Uterus (tissue), 4 donors: Measurements from ENCODE around the gene XRCC6. TPM values are rescaled to one million over a fixed set of nuclear protein-coding genes. Genes with fewer than 3 reads are reported as not detected.
A peak's percentile ranks its signal among the peaks of the same experiment; 100 is the strongest.

Experiments used
- DNase-seq, 2 donors: peaks; one replicate each; pipeline ENCODE4 v3.0.0-alpha.2; 2019 to 2020
- H3K27ac ChIP-seq, 2 donors: fragments of 200-600 bp; sonication (generic); 1 replicate in 1 of 2; 2 replicates in 1 of 2; pipeline ENCODE4 v1.5.1; 2016 to 2018
- H3K27me3 ChIP-seq, 2 donors: fragments of 200-600 bp; sonication (generic); one replicate each; pipeline ENCODE4 v1.5.1; 2018 to 2019; ENCODE audit warnings: control low read depth in 1 of 2
- H3K36me3 ChIP-seq, 2 donors: fragments of 200-600 bp; sonication (generic); one replicate each; pipeline ENCODE4 v1.5.1; 2019; ENCODE audit warnings: control low read depth in 1 of 2
- H3K4me1 ChIP-seq, 2 donors: fragments of 200-600 bp; sonication (generic); one replicate each; pipeline ENCODE4 v1.5.1; 2018 to 2019; ENCODE audit warnings: control low read depth in 1 of 2
- H3K4me3 ChIP-seq, 2 donors: fragments of 200-600 bp; sonication (generic); 1 replicate in 1 of 2; 2 replicates in 1 of 2; pipeline ENCODE4 v1.5.1; 2018 to 2019; ENCODE audit warnings: mild to moderate bottlenecking in 1 of 2
- H3K9me3 ChIP-seq, 2 donors: fragments of 200-600 bp; sonication (generic); one replicate each; pipeline ENCODE4 v1.5.1; 2019; ENCODE audit warnings: control low read depth in 1 of 2
- POLR2A ChIP-seq, 2 donors: fragments of 450-650 bp; IDR thresholded peaks; one replicate each; pipeline ENCODE4 v1.6.1; 2016; ENCODE audit warnings: antibody characterized with exemption in 2 of 2, mild to moderate bottlenecking in 1 of 2, moderate library complexity in 1 of 2
- intact Hi-C: fragments of 100-400 bp; cut with DNase I; formaldehyde crosslinking; loops from one replicate; pipeline ENCODE4 v1.15.1; 2023; ENCODE audit warnings: low total_unique reads
- total RNA-seq, 4 donors: library from RNA; depleted of rRNA in 3 of 4; stranded (reverse); fragments of >200 nt in 3 of 4; gene quantifications; one replicate each; pipeline versions ENCODE4 v1.1.0 to v1.2.4, GENCODE V29; 2014 to 2023
- TF ChIP-seq, protein P1 (sequence below), 4 experiments: fragments of 200-600 bp in 2 of 4; fragments of 450-650 bp in 2 of 4; sonication (generic) in 2 of 4; IDR thresholded peaks; one replicate each; pipeline ENCODE4 v1.5.1; 2016 to 2019; ENCODE audit warnings: antibody characterized with exemption in 4 of 4, mild to moderate bottlenecking in 2 of 4, moderate library complexity in 1 of 4
- donor health status: DM: yes; HTN: yes; CAD: no.

Gene XRCC6
- total RNA-seq, 4 donors from 2014 or later, result 89.1 to 303 (median 157) TPM

DNA sequence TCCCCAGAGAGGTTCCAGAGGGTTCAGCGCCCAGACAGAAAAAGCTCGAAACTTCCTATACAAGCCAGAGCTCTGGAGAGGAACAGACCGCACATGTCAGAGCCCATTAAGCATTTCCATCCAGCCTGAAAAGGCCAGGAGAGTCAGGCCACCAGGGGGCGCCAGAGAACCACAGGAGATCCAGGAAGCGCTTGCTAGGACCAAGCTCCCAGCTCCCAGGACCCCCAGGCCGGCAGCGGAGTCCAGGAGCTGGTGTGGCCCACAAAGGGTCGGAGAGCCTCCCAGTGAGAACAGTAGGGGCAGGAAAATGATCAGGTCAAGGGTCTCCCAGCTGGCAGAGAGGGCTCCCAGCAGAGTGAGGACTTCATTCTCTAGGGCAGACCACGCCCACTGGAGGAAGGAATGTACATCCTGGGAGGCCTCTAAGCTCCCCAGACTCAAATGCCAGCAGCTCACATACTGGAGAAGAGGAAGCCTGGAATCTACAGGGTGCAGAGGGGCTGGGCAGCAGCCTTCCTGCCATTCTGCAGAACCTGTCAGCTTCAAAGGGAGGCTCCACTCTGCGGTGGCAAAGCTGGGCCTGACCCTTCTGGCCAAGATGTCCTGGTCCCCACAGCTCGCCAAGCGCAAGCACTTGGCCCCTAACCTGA lies 76.2 kb downstream of the XRCC6 start:
- Histone ChIP-seq H3K36me3 (no peaks in the 10 kb centered on the region), H3K9me3 (no peaks in the 10 kb centered on the region), H3K27ac (peak overlapping the region; percentile 10 to 30), H3K4me3 (peak overlapping the region in 1 of 2 donors; percentile 12), H3K27me3 (no peaks in the 10 kb centered on the region), H3K4me1 (peaks cover 0 to 7% of the 10 kb centered on the region in 2 donors)
- intact Hi-C loops, result loop anchor here (5.0 kb wide), 1 partner anchor 245 kb away; no protein-coding TSS in a partner anchor
- peak; percentile 90 to 92 for DNase-seq
- TF ChIP-seq, protein P1, sequence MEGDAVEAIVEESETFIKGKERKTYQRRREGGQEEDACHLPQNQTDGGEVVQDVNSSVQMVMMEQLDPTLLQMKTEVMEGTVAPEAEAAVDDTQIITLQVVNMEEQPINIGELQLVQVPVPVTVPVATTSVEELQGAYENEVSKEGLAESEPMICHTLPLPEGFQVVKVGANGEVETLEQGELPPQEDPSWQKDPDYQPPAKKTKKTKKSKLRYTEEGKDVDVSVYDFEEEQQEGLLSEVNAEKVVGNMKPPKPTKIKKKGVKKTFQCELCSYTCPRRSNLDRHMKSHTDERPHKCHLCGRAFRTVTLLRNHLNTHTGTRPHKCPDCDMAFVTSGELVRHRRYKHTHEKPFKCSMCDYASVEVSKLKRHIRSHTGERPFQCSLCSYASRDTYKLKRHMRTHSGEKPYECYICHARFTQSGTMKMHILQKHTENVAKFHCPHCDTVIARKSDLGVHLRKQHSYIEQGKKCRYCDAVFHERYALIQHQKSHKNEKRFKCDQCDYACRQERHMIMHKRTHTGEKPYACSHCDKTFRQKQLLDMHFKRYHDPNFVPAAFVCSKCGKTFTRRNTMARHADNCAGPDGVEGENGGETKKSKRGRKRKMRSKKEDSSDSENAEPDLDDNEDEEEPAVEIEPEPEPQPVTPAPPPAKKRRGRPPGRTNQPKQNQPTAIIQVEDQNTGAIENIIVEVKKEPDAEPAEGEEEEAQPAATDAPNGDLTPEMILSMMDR (IDR thresholded peaks at IDR 0.05), result peak; percentile 90 to 98 (median 96)
- no peak for TF ChIP-seq POLR2A (IDR thresholded peaks at IDR 0.05)

DNA sequence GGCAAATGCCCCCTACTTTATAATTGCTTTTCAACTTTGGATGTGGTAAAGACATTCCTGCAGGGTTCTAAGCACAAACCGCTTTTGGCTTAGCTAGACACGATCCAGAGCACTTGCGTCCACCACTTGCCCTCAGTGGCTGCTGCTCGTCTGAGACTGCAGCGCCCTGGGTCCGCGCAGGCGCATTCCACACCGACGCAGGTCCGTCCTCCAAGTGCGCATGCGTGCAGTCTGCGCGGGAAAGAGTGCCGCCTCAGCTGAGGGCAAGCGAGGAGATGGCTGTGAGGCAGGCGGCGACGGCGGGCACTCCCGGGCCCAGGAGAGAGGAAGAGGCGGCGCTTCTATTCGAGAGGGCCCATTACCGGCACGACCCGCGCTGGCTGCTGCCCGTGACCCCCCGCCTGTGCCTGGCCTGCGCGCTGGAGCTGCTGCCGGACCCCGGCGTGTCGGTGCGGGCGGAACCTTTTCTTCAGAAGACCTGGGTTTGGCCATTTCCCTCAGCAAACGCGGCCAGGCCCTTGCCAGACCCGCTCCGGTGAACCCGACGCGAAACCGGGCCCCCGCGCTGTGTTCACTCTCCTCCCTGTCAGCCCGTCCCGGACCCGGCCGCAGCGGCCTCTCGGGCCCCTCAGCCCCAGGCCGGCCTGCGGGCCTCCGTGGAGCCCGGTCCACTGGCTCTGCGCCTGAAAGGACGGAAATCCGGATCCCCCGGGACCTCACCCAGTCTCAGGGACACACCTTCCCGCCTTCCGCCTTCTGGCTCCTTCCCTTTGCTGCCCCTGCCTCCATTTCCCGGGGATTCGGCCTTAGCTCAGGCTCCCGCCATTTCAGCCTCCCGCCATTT lies 78.4 kb downstream of the XRCC6 start, which contains the start of gene MEI1:
MEI1 (plus strand) TSS at position 240 of the 844 bp plus-strand sequence; CDS start at position 276, 36 bp downstream.
- Histone ChIP-seq H3K9me3 (no peaks in the 10 kb centered on the region), H3K36me3 (no peaks in the 10 kb centered on the region), H3K4me3 (no peak within 1 kb of the TSS), H3K27me3 (no peaks in the 10 kb centered on the region), H3K27ac (no peak within 1 kb of the TSS), H3K4me1 (peaks cover 0 to 7% of the 10 kb centered on the region in 2 donors)
- intact Hi-C loops, result loop anchor here (5.0 kb wide), 1 partner anchor 243 kb away; no protein-coding TSS in a partner anchor
- TF ChIP-seq POLR2A (IDR thresholded peaks at IDR 0.05), result no peak
- TF ChIP-seq, protein P1 (IDR thresholded peaks at IDR 0.05), result peak in 1 of 4 experiments; percentile 2
- peak; percentile 81 to 86 for DNase-seq

GRCh38 chr22:41700108-41700364 lies 78.9 kb downstream of the XRCC6 start:
- TF ChIP-seq POLR2A (IDR thresholded peaks at IDR 0.05), result no peak
- TF ChIP-seq, protein P1 (IDR thresholded peaks at IDR 0.05), result no peak
- no peaks in the 10 kb centered on the region for H3K9me3 ChIP-seq
- DNase-seq, result no peak
- no peak overlapping the region for H3K27ac ChIP-seq
- intact Hi-C loops, result no loop called here
- H3K27me3 ChIP-seq, result no peaks in the 10 kb centered on the region
- H3K4me3 ChIP-seq, result no peak overlapping the region
- no peaks in the 10 kb centered on the region for H3K36me3 ChIP-seq
- peaks cover 0 to 7% of the 10 kb centered on the region in 2 donors for H3K4me1 ChIP-seq

DNA sequence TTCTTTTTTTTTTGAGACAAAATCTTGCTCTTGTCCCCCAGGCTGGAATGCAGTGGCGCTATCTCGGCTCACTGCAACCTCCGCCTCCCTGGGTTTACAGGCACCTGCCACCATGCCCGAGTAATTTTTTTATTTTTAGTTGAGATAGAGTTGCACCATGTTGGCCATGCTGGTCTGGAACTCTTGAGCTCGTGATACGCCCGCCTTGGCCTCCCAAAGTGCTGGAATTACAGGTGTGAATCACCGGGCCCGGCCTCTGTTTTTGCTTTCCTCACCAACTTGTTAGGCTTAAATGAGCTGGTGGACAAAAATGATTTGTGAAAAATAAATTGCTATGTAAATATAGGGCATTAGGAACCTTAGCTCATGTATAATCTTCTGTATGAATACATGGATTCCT lies 81.7 kb downstream of the XRCC6 start:
- Histone ChIP-seq H3K4me3 (no peak overlapping the region), H3K4me1 (peaks cover 0 to 7% of the 10 kb centered on the region in 2 donors), H3K27ac (no peak overlapping the region), H3K9me3 (no peaks in the 10 kb centered on the region), H3K36me3 (no peaks in the 10 kb centered on the region), H3K27me3 (no peaks in the 10 kb centered on the region)
- no peak for DNase-seq
- TF ChIP-seq, protein P1 (IDR thresholded peaks at IDR 0.05), result no peak
- TF ChIP-seq POLR2A (IDR thresholded peaks at IDR 0.05), result no peak
- intact Hi-C loops, result no loop called here

- no peaks in the 10 kb centered on the region for H3K9me3 ChIP-seq
- H3K27ac ChIP-seq, result no peak overlapping the region
- no peak overlapping the region for H3K4me3 ChIP-seq
- intact Hi-C loops, result no loop called here
- H3K4me1 ChIP-seq, result no peaks in the 10 kb centered on the region
- no peaks in the 10 kb centered on the region for H3K27me3 ChIP-seq
- no peak for DNase-seq
- TF ChIP-seq POLR2A (IDR thresholded peaks at IDR 0.05), result no peak
- TF ChIP-seq, protein P1 (IDR thresholded peaks at IDR 0.05), result no peak
- no peaks in the 10 kb centered on the region for H3K36me3 ChIP-seq
Observed at GRCh38 chr22:41709341-41709740, 88.2 kb downstream of the XRCC6 start.
